Stimulated activated naive CD4-positive, alpha-beta T cell (primary cell): ENCODE measurements around the gene GMPPB.
"Not testable (repeated sequence)": the region's sequence is repeated elsewhere in the genome, so short reads cannot be mapped to it uniquely, and the experiment has no call there.

Experiments
- DNase-seq, 6 experiments: peaks; one replicate each; lab custom pipeline; 2025; lab: John Stamatoyannopoulos, UW

The GMPPB gene

GRCh38 chr3:49723628-49724551 lies at the start of gene GMPPB:
GMPPB (minus strand) TSS chr3:49723951; CDS start chr3:49723726, 225 bp downstream.
- peak; percentile 76 to 89 (median 85) for DNase-seq

DNA sequence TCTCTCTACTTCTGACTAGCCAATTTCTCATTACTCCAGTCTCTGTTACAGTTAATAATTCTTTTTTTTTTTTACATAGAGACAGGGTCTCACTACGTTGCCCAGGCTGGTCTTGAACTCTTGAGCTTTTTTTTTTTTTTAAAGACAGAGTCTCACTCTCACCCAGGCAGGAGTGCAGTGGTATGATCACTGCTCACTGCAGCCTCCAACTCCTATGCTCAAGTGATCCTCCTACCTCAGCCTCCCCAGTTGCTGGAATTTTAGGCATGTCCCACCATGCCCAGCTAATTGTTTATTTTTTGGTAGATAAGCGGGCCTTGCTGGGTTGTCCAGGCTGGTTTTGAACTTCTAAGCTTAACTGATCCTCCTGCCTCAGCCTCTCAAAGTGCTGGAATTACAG lies 49.0 kb upstream of the GMPPB start:
- no peak for DNase-seq

GRCh38 chr3:49771340-49771938 lies 47.7 kb upstream of the GMPPB start:
- no peak for DNase-seq

DNA sequence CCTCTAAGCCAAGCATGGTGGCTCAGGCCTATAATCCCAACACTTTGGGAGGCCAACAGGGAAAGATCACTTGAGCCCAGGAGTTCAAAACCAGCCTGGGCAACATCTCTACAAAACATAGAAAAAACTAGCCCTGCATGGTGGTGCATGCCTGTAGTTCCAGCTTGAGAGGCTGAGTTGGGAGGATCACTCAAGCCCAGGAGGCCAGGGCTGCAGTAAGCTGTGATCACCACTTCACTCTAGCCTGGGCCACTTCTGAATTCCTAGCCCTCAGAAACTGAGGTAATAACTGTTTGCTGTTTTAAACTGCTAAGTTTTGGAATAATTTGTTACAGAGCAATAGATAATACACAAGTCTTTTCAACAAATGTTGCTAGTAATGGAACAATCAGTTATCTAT lies 46.2 kb upstream of the GMPPB start:
- DNase-seq, result no peak

DNA sequence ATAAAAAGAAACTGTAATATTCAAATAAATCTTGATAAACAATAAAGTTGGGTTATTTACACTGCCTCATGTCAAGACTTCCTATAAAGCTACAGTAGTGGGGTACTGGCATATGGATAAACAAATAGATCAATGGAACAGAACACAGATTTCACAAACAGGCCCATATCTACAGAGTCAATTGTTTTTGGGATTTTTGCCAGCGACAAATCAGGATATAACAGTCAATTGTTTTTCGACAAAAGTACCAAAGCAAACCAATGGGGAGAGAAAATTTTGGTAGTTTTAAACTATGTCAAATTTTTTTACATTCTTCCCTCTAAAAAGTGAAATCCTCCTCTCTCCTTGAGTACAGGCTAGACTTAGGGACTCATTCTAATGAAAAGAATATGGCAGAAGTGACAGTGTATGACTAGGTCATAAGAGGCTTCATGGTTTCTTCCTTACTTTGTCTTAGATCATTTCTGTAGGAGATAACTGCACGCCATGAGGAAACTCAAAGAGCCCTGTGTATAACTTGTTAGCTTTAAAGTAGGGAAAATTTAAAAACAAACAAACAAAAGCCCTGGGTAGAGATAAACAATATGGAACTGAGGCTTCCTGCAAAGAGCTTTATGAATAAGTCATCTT lies 45.6 kb upstream of the GMPPB start:
- no peak for DNase-seq

DNA sequence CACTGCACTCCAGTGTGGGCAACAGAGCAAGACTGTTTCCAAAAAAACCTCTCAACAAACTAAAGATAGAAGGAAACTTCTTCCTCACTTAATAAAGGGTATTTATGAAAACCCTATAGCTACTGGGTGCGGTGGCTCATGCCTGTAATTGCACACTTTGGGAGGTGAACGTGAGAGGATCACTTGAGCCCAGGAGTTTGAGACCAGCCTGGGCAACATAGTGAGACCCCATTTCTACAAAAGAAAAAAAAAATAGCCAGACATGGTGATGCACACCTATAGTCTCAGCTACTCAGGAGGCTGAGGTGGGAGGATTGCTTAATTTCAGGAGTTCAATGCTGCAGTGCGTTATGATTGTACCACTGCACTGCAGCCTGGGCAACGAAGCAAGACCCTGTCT lies 40.2 kb upstream of the GMPPB start:
- DNase-seq, result no peak

DNA sequence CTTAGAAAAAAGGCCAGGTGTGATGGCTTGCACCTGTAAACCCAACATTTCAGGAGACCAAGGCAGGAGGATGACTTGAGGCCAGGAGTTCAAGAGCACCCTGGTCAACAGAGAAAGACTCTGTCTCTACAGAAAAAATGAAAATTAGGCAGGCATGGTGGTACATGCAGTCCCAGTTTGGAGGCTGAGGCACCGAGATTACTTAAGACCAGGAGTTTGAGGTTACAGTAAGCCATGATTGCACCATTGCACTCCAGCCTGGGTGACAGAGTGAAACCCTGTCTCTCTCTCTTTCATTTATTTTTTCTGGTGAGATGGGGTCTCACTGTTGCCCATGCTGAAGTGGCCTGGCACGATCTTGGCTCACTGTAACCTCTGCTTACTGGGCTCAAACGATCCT lies 37.9 kb upstream of the GMPPB start:
- DNase-seq, result no peak

GRCh38 chr3:49759226-49759625 lies 35.5 kb upstream of the GMPPB start:
- DNase-seq, result no peak

DNA sequence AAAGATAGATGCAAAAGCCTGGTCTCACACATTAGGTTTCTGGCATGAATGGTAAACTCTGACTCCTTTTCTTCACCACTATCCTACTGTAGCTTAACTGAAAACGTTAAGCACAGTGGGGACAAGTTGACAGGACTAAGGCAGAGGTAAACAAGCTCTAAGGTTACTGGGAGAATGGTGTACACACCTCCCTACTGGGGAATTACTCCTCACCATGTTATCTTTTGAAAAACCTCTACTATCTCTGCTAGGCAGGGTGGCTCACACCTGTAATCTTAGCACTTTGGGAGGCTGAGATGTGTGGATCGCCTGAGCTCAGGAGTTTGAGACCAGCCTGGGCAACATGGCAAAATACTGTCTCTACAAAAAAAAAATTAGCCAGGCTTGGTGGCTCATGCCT lies 33.4 kb upstream of the GMPPB start:
- DNase-seq, result no peak

DNA sequence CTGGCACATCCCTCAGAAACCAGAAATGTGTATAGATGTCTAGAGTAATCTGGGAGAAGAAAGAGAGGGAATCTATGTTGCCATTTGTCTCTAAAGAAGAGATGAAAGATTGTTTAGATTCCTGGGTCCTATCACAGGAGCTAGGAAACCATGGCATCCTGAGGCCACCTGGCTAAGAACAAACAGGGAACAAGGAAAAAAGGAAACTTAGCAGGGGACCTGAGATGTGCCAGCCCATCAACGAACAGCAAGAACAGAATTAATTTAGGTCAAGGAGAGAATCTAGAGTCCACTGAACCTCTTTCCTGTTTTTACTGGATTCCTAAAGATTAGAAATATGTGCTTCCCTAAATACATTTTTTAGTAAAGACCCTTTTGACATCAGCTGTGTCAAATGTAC lies 32.3 kb upstream of the GMPPB start:
- no peak for DNase-seq

DNA sequence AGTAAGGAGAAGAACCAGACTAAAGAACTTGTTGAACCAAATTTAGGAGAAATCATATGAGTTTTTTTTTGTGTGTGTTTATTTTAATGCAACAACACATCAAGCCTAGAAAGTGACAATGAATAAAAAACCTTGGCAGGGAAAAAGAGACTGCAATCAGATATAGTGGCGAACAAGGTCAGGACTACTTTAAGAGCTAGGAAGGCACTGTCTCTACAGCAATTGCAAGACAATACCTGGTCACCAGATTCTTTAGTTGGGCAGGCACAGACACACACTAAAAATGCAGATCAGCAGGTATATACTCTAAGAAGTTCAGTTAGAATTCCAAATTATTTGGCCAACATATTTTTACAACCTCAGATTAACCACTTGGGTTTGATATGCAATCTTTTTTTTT lies 30.8 kb upstream of the GMPPB start:
- DNase-seq, result no peak

- no peak for DNase-seq
These were observed 27.8 kb upstream of the GMPPB start for GRCh38 chr3:49751501-49751900.

GRCh38 chr3:49750056-49750455 lies 26.3 kb upstream of the GMPPB start:
- no peak for DNase-seq

DNA sequence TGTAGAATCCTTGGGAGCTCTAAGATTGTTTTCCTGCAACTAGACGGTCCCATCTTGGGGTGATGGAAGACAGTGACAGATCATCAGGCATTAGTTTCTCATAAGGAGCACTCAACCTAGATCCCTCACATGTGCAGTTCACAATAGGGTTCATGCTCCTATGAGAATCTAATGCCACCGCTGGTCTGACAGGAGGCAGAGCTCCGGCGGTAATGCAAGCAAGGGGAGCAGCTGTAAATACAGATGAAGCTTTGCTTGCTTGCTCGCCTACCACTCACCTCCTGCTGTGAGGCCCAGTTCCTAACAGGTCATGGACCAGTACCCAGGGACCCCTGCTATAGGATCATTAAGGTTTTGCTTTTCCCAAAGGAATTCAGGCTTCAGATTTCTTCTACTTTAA lies 25.1 kb upstream of the GMPPB start:
- DNase-seq, result not testable (repeated sequence)

DNA sequence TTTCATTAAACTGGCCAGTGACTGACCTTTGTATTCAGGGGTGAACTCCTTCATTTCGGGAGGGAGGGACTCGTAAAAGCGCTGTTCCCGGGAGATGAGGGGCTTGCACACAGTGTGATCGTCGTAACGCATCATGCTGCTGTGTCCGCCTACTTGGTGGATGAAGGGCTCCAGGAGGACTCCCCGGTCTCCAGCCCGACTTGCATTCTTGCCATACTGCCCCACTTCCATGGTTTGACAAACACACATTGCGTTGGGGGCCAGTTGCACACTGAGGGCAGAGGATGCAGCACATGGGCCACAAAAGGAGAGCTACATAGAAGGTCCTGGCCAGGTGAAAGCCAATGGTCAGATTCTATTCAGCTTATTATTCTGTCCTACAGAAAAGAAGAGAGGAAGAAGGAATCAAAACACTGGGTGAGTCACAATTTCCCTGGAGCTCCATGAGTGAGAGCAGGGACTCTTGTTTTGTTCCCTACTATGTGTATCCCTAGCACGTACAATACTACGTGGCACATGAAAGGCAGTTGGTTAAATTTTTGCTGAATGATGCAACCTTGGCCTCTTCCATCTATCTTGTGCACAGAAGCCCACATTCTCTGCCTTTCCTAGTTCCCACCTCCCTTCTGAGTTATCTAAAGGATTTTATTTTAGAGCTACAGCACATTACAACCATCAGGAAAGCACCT lies 24.2 kb upstream of the GMPPB start:
- no peak for DNase-seq

GRCh38 chr3:49745986-49746385 lies 22.2 kb upstream of the GMPPB start:
- no peak for DNase-seq

DNA sequence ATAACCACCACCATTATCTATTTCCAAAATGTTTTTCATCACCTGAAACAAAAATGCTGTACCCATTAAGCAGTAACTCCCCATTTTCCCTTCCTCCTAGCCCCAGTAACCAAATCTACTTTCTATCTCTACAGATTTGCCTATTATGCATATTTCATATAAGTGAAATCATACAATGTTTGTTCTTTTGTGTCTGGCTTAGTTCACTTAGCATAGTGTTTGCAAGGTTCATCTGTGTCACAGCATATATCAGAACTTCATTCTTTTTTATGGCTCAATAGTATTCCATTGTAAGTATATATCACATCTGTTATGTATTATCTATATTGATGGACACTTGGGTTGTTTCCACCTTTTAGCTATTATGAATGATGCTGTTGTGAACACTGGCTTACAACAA lies 16.7 kb upstream of the GMPPB start:
- no peak for DNase-seq

DNA sequence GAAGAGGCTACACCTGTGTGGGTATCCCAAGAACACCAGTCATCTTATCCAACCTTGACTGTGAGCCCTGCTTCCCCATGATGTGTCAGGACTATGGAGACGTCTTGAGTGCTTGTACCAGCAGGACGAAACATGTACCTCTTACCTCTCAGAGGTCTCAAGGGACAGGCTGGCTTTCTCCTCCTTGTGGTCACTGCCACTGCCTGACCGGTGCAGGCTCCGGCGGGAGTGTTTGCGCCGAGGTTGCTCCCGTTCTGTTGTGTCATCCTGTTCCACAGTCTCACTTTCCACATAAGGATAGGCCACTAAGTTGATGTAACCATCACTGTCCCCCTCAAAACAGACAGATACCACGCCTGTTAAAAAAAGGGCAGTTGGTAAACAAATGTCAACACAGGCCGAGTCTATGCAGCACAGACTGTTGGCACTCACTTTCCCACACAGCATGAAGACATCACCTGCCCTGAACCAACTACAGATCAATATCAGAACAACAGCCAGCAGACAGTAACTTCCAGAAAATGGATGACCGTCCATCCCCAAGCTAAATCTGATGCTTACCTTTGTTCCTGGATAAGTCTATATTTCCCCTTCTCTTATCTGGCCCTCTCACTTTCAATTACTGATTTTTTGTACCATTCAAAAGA lies 14.4 kb upstream of the GMPPB start:
- DNase-seq, result no peak

DNA sequence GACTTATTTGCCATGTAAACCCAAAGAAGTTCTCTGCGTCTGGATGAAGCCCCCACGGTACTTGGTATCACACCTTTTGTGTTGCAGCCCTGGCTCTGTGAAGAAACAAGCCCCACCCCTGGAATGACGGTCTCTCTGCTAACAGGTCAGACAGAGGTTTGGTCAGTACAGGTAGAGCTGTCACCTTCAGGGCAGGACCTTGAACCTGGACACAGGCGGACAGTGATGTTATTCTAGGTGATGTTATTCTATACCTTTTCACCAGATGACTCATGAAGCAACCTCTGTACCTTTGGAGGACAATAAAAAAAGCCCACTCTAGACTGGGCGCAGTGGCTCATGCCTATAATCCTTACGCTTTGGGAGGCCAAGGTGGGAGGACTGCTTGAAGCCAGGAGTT lies 11.0 kb upstream of the GMPPB start:
- no peak for DNase-seq

DNA sequence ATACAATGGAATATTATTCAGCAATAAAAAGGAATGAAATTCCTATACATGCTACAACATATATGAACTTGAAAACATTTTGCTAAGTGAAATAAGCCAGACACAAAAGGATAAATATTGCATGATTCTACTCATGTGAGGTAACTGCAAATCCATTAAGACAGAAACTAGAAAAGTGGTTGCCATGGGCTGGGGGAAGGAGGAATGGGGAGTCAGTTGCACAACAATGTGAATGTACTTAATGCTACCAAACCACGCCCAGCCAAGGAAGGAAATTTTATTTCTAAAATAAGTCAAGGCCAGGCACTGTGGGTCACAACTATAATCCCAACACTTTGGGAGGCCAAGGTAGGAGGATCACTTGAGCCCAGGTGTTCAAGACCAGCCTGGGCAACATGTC lies 9.8 kb upstream of the GMPPB start:
- no peak for DNase-seq

DNA sequence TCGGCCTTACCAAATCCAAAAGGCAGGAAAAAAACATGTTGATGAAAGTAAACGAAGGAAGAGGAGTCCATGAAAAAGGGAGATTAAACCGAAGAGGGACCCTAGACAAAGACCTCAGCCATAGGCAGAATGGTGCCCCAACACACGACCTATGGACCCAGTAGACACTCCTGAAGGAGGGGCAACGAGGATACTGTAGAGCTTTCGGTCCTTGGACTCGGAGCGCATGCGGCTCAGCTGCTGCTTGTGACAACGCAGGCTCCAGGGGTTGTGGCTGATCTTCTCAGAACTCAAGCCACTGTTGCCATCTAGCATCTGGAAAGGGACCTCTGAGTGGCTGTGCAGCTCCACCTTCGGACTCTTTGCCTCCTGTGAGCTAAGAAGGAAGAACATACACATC lies 8.8 kb upstream of the GMPPB start:
- DNase-seq, result no peak

GRCh38 chr3:49729966-49730609 lies 6.3 kb upstream of the GMPPB start:
- no peak for DNase-seq
